Measurements from ENCODE around the gene TTC4. TPM values are rescaled to one million over a fixed set of nuclear protein-coding genes. Genes with fewer than 3 reads are reported as not detected.

TTC4 gene
- total and polyA plus RNA-seq, 2 experiments from 2014 or later: 14.0 to 20.0 TPM

DNA sequence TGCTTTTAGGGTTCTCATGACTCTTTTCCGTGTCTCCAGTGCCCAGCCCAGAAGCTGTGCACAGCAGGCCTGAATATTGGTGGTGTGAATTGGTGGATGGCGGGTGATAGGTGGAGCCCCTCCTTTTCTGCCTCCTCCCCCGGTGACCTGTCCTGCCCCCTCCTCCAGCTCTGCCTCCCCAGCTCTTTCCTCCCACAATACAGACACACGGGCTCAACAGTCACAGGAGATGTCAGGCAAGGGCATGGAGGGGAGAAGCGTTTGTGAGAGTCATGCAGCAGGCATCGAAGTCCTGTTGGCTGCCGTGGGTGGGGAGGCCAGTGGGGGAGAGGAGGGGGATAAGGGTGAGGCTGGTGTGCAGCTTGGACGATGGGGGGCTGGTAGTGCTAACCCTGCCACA is 17.3 kb upstream of the TTC4 start:
- H3K9me3 ChIP-seq (ENCODE audit: low read depth): no peaks in the 10 kb centered on the region
- H3K9me2 ChIP-seq (replicated peaks; ENCODE audit: insufficient read depth): no peaks in the 10 kb centered on the region
- no peak overlapping the region for H3K27ac ChIP-seq
- no peaks in the 10 kb centered on the region for H3K79me2 ChIP-seq
- no peaks in the 10 kb centered on the region for H4K20me1 ChIP-seq (ENCODE audit: insufficient read depth, poor library complexity, severe bottlenecking)
- H3K4me3 ChIP-seq: no peak overlapping the region
- no peak overlapping the region for H3K4me2 ChIP-seq
- no peak overlapping the region for H2AFZ ChIP-seq
- DNase-seq (ENCODE audit: low spot score): no peak
- TF ChIP-seq EZH2 (IDR thresholded peaks at IDR 0.05; ENCODE audit: borderline replicate concordance) (no peak), EZH2phosphoT487 (IDR thresholded peaks at IDR 0.05; ENCODE audit: low read depth, severe bottlenecking, unreplicated experiment) (no peak)
- TF ChIP-seq, protein P1, sequence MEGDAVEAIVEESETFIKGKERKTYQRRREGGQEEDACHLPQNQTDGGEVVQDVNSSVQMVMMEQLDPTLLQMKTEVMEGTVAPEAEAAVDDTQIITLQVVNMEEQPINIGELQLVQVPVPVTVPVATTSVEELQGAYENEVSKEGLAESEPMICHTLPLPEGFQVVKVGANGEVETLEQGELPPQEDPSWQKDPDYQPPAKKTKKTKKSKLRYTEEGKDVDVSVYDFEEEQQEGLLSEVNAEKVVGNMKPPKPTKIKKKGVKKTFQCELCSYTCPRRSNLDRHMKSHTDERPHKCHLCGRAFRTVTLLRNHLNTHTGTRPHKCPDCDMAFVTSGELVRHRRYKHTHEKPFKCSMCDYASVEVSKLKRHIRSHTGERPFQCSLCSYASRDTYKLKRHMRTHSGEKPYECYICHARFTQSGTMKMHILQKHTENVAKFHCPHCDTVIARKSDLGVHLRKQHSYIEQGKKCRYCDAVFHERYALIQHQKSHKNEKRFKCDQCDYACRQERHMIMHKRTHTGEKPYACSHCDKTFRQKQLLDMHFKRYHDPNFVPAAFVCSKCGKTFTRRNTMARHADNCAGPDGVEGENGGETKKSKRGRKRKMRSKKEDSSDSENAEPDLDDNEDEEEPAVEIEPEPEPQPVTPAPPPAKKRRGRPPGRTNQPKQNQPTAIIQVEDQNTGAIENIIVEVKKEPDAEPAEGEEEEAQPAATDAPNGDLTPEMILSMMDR (IDR thresholded peaks at IDR 0.05; ENCODE audit: poor library complexity): no peak
- H3K4me1 ChIP-seq (ENCODE audit: insufficient read depth): no peaks in the 10 kb centered on the region
- WGBS (ENCODE audit: low lambda C conversion rate, missing lambda C conversion rate): 88% methylated on average over 6 of the region's 8 CpGs
- peaks cover 4% of the 10 kb centered on the region for H3K27me3 ChIP-seq
- no peaks in the 10 kb centered on the region for H3K36me3 ChIP-seq (replicated peaks; ENCODE audit: insufficient read depth, low read depth)

DNA sequence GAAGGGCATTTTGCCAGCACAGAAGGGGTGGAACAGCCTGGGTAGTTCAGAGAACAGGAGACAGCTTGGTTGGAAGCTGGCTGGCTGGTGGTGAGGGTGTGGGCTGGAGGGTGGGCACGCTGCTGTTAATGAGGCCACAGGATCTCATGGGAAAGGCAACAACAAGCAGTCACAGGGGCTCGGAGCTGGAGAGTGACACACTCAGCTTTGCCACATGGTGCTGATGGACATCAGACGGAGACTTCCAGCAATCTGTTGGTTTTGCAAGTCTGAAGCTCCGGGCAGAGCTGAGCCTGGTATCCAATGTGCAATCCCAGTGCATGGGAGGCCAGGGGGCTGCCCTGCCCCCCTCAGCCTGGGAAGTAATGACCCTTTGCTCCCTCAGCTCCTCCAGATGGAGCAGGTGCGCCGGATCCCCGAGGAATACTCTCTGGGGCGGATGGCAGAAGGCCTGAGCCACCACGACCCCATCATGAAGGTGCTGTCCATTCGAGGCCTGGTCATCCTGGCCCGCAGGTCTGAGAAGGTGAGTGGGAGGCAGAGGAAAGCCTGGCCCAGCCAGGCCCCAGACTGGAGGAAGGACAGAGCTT is 15.6 kb upstream of the TTC4 start:
- 94% methylated on average over 11 of the region's 11 CpGs for WGBS (ENCODE audit: low lambda C conversion rate, missing lambda C conversion rate)
- no peaks in the 10 kb centered on the region for H3K79me2 ChIP-seq
- H3K4me3 ChIP-seq: no peak overlapping the region
- no peaks in the 10 kb centered on the region for H3K9me3 ChIP-seq (ENCODE audit: low read depth)
- H3K36me3 ChIP-seq (replicated peaks; ENCODE audit: insufficient read depth, low read depth): no peaks in the 10 kb centered on the region
- no peak overlapping the region for H3K27ac ChIP-seq
- H3K4me1 ChIP-seq (ENCODE audit: insufficient read depth): no peaks in the 10 kb centered on the region
- H3K27me3 ChIP-seq: peaks cover 4% of the 10 kb centered on the region
- H4K20me1 ChIP-seq (ENCODE audit: insufficient read depth, poor library complexity, severe bottlenecking): no peaks in the 10 kb centered on the region
- no peak overlapping the region for H2AFZ ChIP-seq
- H3K4me2 ChIP-seq: no peak overlapping the region
- no peaks in the 10 kb centered on the region for H3K9me2 ChIP-seq (replicated peaks; ENCODE audit: insufficient read depth)
- DNase-seq (ENCODE audit: low spot score): no peak
- TF ChIP-seq EZH2phosphoT487 (IDR thresholded peaks at IDR 0.05; ENCODE audit: low read depth, severe bottlenecking, unreplicated experiment) (no peak), EZH2 (IDR thresholded peaks at IDR 0.05; ENCODE audit: borderline replicate concordance) (no peak)
- TF ChIP-seq, protein P1 (IDR thresholded peaks at IDR 0.05; ENCODE audit: poor library complexity): no peak

DNA sequence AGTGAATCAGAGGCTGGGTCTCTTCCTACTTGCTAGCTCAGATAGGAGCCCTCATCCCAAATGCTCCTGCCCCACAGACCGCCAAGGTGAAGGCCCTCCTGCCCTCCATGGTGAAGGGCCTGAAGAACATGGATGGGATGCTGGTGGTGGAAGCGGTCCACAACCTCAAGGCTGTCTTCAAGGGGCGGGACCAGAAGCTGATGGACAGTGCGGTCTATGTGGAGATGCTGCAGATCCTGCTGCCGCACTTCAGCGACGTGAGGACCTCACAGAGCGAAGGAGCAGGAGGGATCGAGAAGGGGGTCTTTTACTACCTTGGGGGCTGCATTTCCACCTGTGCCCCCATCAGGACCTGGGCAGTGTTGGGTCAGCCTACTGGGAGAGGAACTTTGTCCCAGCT is 14.6 kb upstream of the TTC4 start:
- Histone ChIP-seq H3K9me2 (replicated peaks; ENCODE audit: insufficient read depth) (no peaks in the 10 kb centered on the region), H3K4me2 (no peak overlapping the region), H3K4me1 (ENCODE audit: insufficient read depth) (no peaks in the 10 kb centered on the region), H3K36me3 (replicated peaks; ENCODE audit: insufficient read depth, low read depth) (no peaks in the 10 kb centered on the region), H3K27ac (no peak overlapping the region), H2AFZ (no peak overlapping the region), H3K4me3 (no peak overlapping the region), H3K27me3 (peaks cover 4% of the 10 kb centered on the region), H3K79me2 (no peaks in the 10 kb centered on the region), H3K9me3 (ENCODE audit: low read depth) (no peaks in the 10 kb centered on the region), H4K20me1 (ENCODE audit: insufficient read depth, poor library complexity, severe bottlenecking) (no peaks in the 10 kb centered on the region)
- no peak for DNase-seq (ENCODE audit: low spot score)
- TF ChIP-seq, protein P1 (IDR thresholded peaks at IDR 0.05; ENCODE audit: poor library complexity): no peak
- no peak for TF ChIP-seq EZH2 (IDR thresholded peaks at IDR 0.05; ENCODE audit: borderline replicate concordance)
- no peak for TF ChIP-seq EZH2phosphoT487 (IDR thresholded peaks at IDR 0.05; ENCODE audit: low read depth, severe bottlenecking, unreplicated experiment)
- 97% methylated on average over 9 of the region's 9 CpGs for WGBS (ENCODE audit: low lambda C conversion rate, missing lambda C conversion rate)

Measured in hepatocyte (in vitro differentiated cells).